ENCODE data around the gene UTP25. TPM values are rescaled to one million over a fixed set of nuclear protein-coding genes. Genes with fewer than 3 reads are reported as not detected.

Gene UTP25
- total RNA-seq, 2 experiments from 2014 or later = 10.5 to 12.8 TPM

- intact Hi-C loops (cut with micrococcal nuclease; ENCODE audit: unreplicated experiment) = no loop called here
- ChIA-PET POLR2A (interaction anchor here (0.8 kb wide), 1 partner anchor 9 kb away, joined by 5 read pairs; no protein-coding TSS in a partner anchor), CTCF (ENCODE audit: unreplicated experiment) (interaction anchor here (0.6 kb wide), 1 partner anchor 8 kb away, joined by 5 read pairs; no protein-coding TSS in a partner anchor)
- H3K4me2 ChIP-seq (ENCODE audit: low read length) = no peak overlapping the region
- TF ChIP-seq CTCF (conservative IDR thresholded peaks at IDR 0.05; ENCODE audit: low read length) (no peak), EZH2phosphoT487 (IDR thresholded peaks at IDR 0.05; ENCODE audit: borderline replicate concordance, low read depth, low read length) (no peak)
- DNase-seq (ENCODE audit: low spot score) = no peak
- H3K27ac ChIP-seq (ENCODE audit: low read depth, low read length, poor library complexity, severe bottlenecking) = no peak overlapping the region
- BruUV-seq (replicated peaks) = no TSS peak
- no peaks in the 10 kb centered on the region for H3K9me3 ChIP-seq (ENCODE audit: low read length)
- no peaks in the 10 kb centered on the region for H3K9me2 ChIP-seq (ENCODE audit: insufficient read depth, low read length)
- no peak overlapping the region for H2AFZ ChIP-seq (ENCODE audit: low read length)
- H3K36me3 ChIP-seq (ENCODE audit: insufficient read depth, low read length) = no peaks in the 10 kb centered on the region
- H3K79me2 ChIP-seq (ENCODE audit: insufficient read depth, low read depth, low read length) = no peaks in the 10 kb centered on the region
- no peaks in the 10 kb centered on the region for H4K20me1 ChIP-seq (ENCODE audit: insufficient read depth, low read length)
- H3K4me3 ChIP-seq (ENCODE audit: low read depth, low read length, poor library complexity, severe bottlenecking) = no peak overlapping the region
- no peaks in the 10 kb centered on the region for H3K4me1 ChIP-seq (ENCODE audit: insufficient read depth, low read length, poor library complexity, severe bottlenecking)
These were observed 11.8 kb upstream of the UTP25 start for GRCh38 chr1:209815931-209816341.

- Histone ChIP-seq H3K4me3 (ENCODE audit: low read depth, low read length, poor library complexity, severe bottlenecking) (no peak overlapping the region), H4K20me1 (ENCODE audit: insufficient read depth, low read length) (no peaks in the 10 kb centered on the region), H3K36me3 (ENCODE audit: insufficient read depth, low read length) (no peaks in the 10 kb centered on the region), H3K9me2 (ENCODE audit: insufficient read depth, low read length) (no peaks in the 10 kb centered on the region), H3K79me2 (ENCODE audit: insufficient read depth, low read depth, low read length) (no peaks in the 10 kb centered on the region), H3K9me3 (ENCODE audit: low read length) (no peaks in the 10 kb centered on the region), H2AFZ (ENCODE audit: low read length) (no peak overlapping the region), H3K27ac (ENCODE audit: low read depth, low read length, poor library complexity, severe bottlenecking) (no peak overlapping the region), H3K4me1 (ENCODE audit: insufficient read depth, low read length, poor library complexity, severe bottlenecking) (no peaks in the 10 kb centered on the region), H3K4me2 (ENCODE audit: low read length) (no peak overlapping the region)
- intact Hi-C loops (cut with micrococcal nuclease; ENCODE audit: unreplicated experiment) = no loop called here
- ChIA-PET POLR2A (interaction anchor here (2.1 kb wide), 1 partner anchor 11 kb away, joined by 8 read pairs; the partner anchor contains the start of gene UTP25), CTCF (ENCODE audit: unreplicated experiment) (no interaction called here)
- no peak for DNase-seq (ENCODE audit: low spot score)
- no TSS peak for BruUV-seq (replicated peaks)
- TF ChIP-seq CTCF (conservative IDR thresholded peaks at IDR 0.05; ENCODE audit: low read length) (no peak), EZH2phosphoT487 (IDR thresholded peaks at IDR 0.05; ENCODE audit: borderline replicate concordance, low read depth, low read length) (no peak)
These were observed 10.8 kb upstream of the UTP25 start for GRCh38 chr1:209816923-209817322.

- no TSS peak for BruUV-seq (replicated peaks)
- Histone ChIP-seq H2AFZ (ENCODE audit: low read length) (no peak overlapping the region), H3K9me2 (ENCODE audit: insufficient read depth, low read length) (no peaks in the 10 kb centered on the region), H3K36me3 (ENCODE audit: insufficient read depth, low read length) (no peaks in the 10 kb centered on the region), H3K4me3 (ENCODE audit: low read depth, low read length, poor library complexity, severe bottlenecking) (no peak overlapping the region), H3K4me2 (ENCODE audit: low read length) (no peak overlapping the region), H3K79me2 (ENCODE audit: insufficient read depth, low read depth, low read length) (no peaks in the 10 kb centered on the region), H3K27ac (ENCODE audit: low read depth, low read length, poor library complexity, severe bottlenecking) (no peak overlapping the region), H3K9me3 (ENCODE audit: low read length) (no peaks in the 10 kb centered on the region), H4K20me1 (ENCODE audit: insufficient read depth, low read length) (no peaks in the 10 kb centered on the region), H3K4me1 (ENCODE audit: insufficient read depth, low read length, poor library complexity, severe bottlenecking) (no peaks in the 10 kb centered on the region)
- CTCF ChIA-PET (ENCODE audit: unreplicated experiment) = no interaction called here
- POLR2A ChIA-PET = interaction anchor here (2.1 kb wide), 1 partner anchor 10 kb away, joined by 8 read pairs; the partner anchor contains the start of gene UTP25
- DNase-seq (ENCODE audit: low spot score) = no peak
- intact Hi-C loops (cut with micrococcal nuclease; ENCODE audit: unreplicated experiment) = no loop called here
- TF ChIP-seq EZH2phosphoT487 (IDR thresholded peaks at IDR 0.05; ENCODE audit: borderline replicate concordance, low read depth, low read length) = no peak
- TF ChIP-seq CTCF (conservative IDR thresholded peaks at IDR 0.05; ENCODE audit: low read length) = no peak
These were observed 10.1 kb upstream of the UTP25 start for GRCh38 chr1:209817691-209818090.
